Measurements from ENCODE around the gene ELMO1. TPM values are rescaled to one million over a fixed set of nuclear protein-coding genes. Genes with fewer than 3 reads are reported as not detected.
"Not testable (repeated sequence)": the region's sequence is repeated elsewhere in the genome, so short reads cannot be mapped to it uniquely, and the experiment has no call there.

ELMO1 gene
- total RNA-seq, 8 experiments from 2014 or later = 4.2 to 121 (median 40.0) TPM

DNA sequence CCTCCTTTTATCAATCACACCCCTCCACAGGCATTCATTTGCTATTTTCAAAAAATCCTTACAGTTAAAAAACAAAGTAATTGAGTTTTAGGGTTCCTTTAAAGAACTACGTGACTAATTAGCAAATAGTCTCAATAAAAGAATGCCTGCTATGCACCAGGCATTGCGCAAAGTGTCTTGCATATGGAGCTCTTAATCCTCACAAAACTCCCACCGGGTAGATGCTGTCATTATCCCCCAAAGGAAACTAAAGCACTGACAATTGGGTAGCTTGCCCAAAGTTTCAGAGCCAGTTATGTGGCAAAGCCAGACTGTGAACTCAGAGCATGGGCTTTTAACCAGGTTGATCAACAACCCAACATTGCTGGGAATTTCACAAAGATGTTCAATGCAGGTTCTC, 305.7 kb downstream of the ELMO1 start:
- peak in 1 of 8 experiments; percentile 24 for ATAC-seq (replicated peaks in 6 of 8)

GRCh38 chr7:37141742-37142141, 306.9 kb downstream of the ELMO1 start:
- no peak overlapping the region for H3K4me3 ChIP-seq
- H3K4me1 ChIP-seq (replicated peaks in 1 of 2) = peaks cover 2 to 20% of the 10 kb centered on the region in 2 donors
- no peak overlapping the region for H3K27ac ChIP-seq
- ATAC-seq (replicated peaks in 6 of 8) = no peak
- 59 to 100% (median 100%) methylated on average over 1 to 2 of the region's 2 CpGs for WGBS, 10 experiments
- in situ Hi-C loops (cut with MboI; ENCODE audit: low pct_unique_long_range_greater_than_20kb in 2 of 9, low sequenced_read_pairs in 9 of 9, unreplicated experiment in 9 of 9) = no loop called here

More for the DNA sequence above, 305.7 kb downstream of the ELMO1 start:
- WGBS, 10 experiments = 30 to 100% (median 59%) methylated on average over 1 to 3 of the region's 3 CpGs; no CpG with 5 or more reads in 2 of the 10 experiments
- Histone ChIP-seq H3K27ac (no peak overlapping the region), H3K4me3 (no peak overlapping the region), H3K4me1 (replicated peaks in 1 of 2) (peaks cover 2 to 20% of the 10 kb centered on the region in 2 donors)
- in situ Hi-C loops (cut with MboI; ENCODE audit: low pct_unique_long_range_greater_than_20kb in 2 of 9, low sequenced_read_pairs in 9 of 9, unreplicated experiment in 9 of 9) = no loop called here

- H3K4me3 ChIP-seq; H3K27ac ChIP-seq; in situ Hi-C loops (cut with MboI; ENCODE audit: low pct_unique_long_range_greater_than_20kb in 2 of 9, low sequenced_read_pairs in 9 of 9, unreplicated experiment in 9 of 9); H3K4me1 ChIP-seq (replicated peaks in 1 of 2): not testable (repeated sequence)
- ATAC-seq (replicated peaks in 6 of 8) = peak in 2 of 8 experiments; percentile 87 to 93
- WGBS, 10 experiments = 0 to 100% (median 60%) methylated on average over 1 of the region's 1 CpG; no CpG with 5 or more reads in 1 of the 10 experiments
These were observed 314.8 kb downstream of the ELMO1 start for GRCh38 chr7:37133902-37134301.

DNA sequence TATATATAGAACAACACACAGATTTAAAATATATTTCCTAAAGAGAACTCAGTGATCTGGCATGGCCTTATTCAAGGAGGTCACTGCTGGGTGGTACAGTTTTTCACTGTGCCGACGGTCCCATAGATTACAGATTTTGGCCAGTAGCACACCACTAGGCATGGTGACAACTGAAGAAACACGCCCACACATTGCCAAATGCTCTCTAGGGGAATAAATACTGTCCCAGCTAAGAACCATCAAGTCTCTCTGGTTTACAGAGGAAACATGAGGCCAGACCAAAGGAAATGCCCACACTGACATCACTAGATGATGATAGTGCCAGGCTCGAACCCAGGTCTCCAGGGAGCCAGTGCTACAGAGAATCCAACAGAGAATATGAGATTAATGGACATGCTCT, 316.8 kb downstream of the ELMO1 start:
- no peak for ATAC-seq (replicated peaks in 6 of 8)

DNA sequence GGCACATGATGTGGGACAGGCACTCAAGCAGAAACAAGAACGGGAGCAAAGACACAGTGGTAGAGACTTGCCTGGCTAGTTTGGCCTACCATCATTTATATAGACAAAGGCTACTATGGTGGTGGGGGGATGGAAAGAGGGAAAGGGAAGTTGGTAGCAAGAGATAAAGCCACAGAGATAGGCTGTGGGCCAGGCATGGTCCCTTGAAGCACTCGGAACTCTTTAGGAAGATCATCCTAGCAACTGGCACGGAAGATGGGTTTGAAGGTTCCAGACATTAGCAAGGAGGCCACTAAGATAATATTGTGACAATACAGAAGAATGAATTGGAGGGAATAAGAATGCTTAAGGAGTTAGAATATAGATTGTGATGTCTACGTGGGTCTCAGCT, 319.6 kb downstream of the ELMO1 start:
- in situ Hi-C loops (cut with MboI; ENCODE audit: low pct_unique_long_range_greater_than_20kb in 2 of 9, low sequenced_read_pairs in 9 of 9, unreplicated experiment in 9 of 9) = no loop called here
- no peak overlapping the region for H3K27ac ChIP-seq
- no peaks in the 10 kb centered on the region for H3K4me1 ChIP-seq (replicated peaks in 1 of 2)
- H3K4me3 ChIP-seq = no peak overlapping the region
- ATAC-seq (replicated peaks in 6 of 8) = no peak
- WGBS, 10 experiments = 36 to 100% (median 90%) methylated on average over 1 to 4 of the region's 4 CpGs; no CpG with 5 or more reads in 3 of the 10 experiments

More for the DNA sequence above, 316.8 kb downstream of the ELMO1 start:
- in situ Hi-C loops (cut with MboI; ENCODE audit: low pct_unique_long_range_greater_than_20kb in 2 of 9, low sequenced_read_pairs in 9 of 9, unreplicated experiment in 9 of 9) = no loop called here
- 0 to 100% (median 73%) methylated on average over 1 to 3 of the region's 4 CpGs; no CpG with 5 or more reads in 4 of the 10 experiments for WGBS, 10 experiments
- Histone ChIP-seq H3K4me3 (no peak overlapping the region), H3K27ac (no peak overlapping the region), H3K4me1 (replicated peaks in 1 of 2) (no peaks in the 10 kb centered on the region)

- Histone ChIP-seq H3K27ac (no peak overlapping the region), H3K4me1 (replicated peaks in 1 of 2) (no peaks in the 10 kb centered on the region), H3K4me3 (no peak overlapping the region)
- peak in 7 of 8 experiments; percentile 18 to 88 (median 70) for ATAC-seq (replicated peaks in 6 of 8)
- 0 to 83% (median 63%) methylated on average over 1 to 4 of the region's 4 CpGs; no CpG with 5 or more reads in 1 of the 10 experiments for WGBS, 10 experiments
- in situ Hi-C loops (cut with MboI; ENCODE audit: low pct_unique_long_range_greater_than_20kb in 2 of 9, low sequenced_read_pairs in 9 of 9, unreplicated experiment in 9 of 9) = no loop called here
These were observed 320.2 kb downstream of the ELMO1 start for GRCh38 chr7:37128327-37129034.

- in situ Hi-C loops (cut with MboI; ENCODE audit: low pct_unique_long_range_greater_than_20kb in 2 of 9, low sequenced_read_pairs in 9 of 9, unreplicated experiment in 9 of 9) = no loop called here
- 4 to 100% (median 88%) methylated on average over 1 to 2 of the region's 2 CpGs for WGBS, 10 experiments
- Histone ChIP-seq H3K4me1 (replicated peaks in 1 of 2) (peaks cover 4 to 8% of the 10 kb centered on the region in 2 donors), H3K4me3 (no peak overlapping the region), H3K27ac (no peak overlapping the region)
- ATAC-seq (replicated peaks in 6 of 8) = no peak
These were observed 329.3 kb downstream of the ELMO1 start for GRCh38 chr7:37119296-37119860.

DNA sequence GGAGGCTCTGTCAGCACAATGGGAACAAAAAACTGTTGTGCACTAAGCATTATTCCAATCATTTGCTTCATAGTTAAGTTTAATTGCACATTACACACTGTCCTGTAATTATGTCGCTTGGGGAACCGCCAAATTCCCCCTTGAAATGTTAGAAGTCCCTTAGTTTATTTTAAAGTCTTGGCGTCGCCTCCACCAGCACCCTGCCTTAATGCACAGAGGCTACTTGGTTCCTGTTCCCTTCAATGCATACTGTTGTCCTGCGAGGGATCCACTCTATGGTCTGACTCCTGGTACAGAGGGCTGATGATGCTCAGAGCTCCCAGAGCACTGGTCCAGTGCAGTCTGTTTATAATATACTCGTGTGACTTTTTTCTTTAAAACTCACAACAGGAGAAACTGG, 330.7 kb downstream of the ELMO1 start:
- Histone ChIP-seq H3K27ac (no peak overlapping the region), H3K4me3 (no peak overlapping the region), H3K4me1 (replicated peaks in 1 of 2) (peaks cover 4 to 8% of the 10 kb centered on the region in 2 donors)
- in situ Hi-C loops (cut with MboI; ENCODE audit: low pct_unique_long_range_greater_than_20kb in 2 of 9, low sequenced_read_pairs in 9 of 9, unreplicated experiment in 9 of 9) = no loop called here
- WGBS, 10 experiments = 13 to 100% (median 72%) methylated on average over 1 to 5 of the region's 6 CpGs
- peak in 1 of 8 experiments; percentile 27 for ATAC-seq (replicated peaks in 6 of 8)

- ATAC-seq (replicated peaks in 6 of 8) = peak in 2 of 8 experiments; percentile 47 to 50
- WGBS, 10 experiments = 11 to 80% (median 27%) methylated on average over 1 to 4 of the region's 4 CpGs; no CpG with 5 or more reads in 3 of the 10 experiments
- in situ Hi-C loops (cut with MboI; ENCODE audit: low pct_unique_long_range_greater_than_20kb in 2 of 9, low sequenced_read_pairs in 9 of 9, unreplicated experiment in 9 of 9) = no loop called here
- H3K27ac ChIP-seq = no peak overlapping the region
- H3K4me1 ChIP-seq (replicated peaks in 1 of 2) = peaks cover 4 to 8% of the 10 kb centered on the region in 2 donors
- no peak overlapping the region for H3K4me3 ChIP-seq
These were observed 331.4 kb downstream of the ELMO1 start for GRCh38 chr7:37117292-37117691.

- WGBS, 10 experiments = 60 to 100% (median 84%) methylated on average over 1 of the region's 1 CpG; no CpG with 5 or more reads in 2 of the 10 experiments
- no peak overlapping the region for H3K27ac ChIP-seq
- no peak for ATAC-seq (replicated peaks in 6 of 8)
- no peak overlapping the region for H3K4me3 ChIP-seq
- H3K4me1 ChIP-seq (replicated peaks in 1 of 2) = peaks cover 4 to 8% of the 10 kb centered on the region in 2 donors
- in situ Hi-C loops (cut with MboI; ENCODE audit: low pct_unique_long_range_greater_than_20kb in 2 of 9, low sequenced_read_pairs in 9 of 9, unreplicated experiment in 9 of 9) = no loop called here
These were observed 332.5 kb downstream of the ELMO1 start for GRCh38 chr7:37116093-37116701.

- H3K4me1 ChIP-seq (replicated peaks in 1 of 2) = peaks cover 15% of the 10 kb centered on the region in 2 donors
- no peak overlapping the region for H3K4me3 ChIP-seq
- peak in 5 of 8 experiments; percentile 5 to 67 (median 27) for ATAC-seq (replicated peaks in 6 of 8)
- 25 to 100% (median 82%) methylated on average over 1 to 5 of the region's 6 CpGs; no CpG with 5 or more reads in 2 of the 10 experiments for WGBS, 10 experiments
- no peak overlapping the region for H3K27ac ChIP-seq
- in situ Hi-C loops (cut with MboI; ENCODE audit: low pct_unique_long_range_greater_than_20kb in 2 of 9, low sequenced_read_pairs in 9 of 9, unreplicated experiment in 9 of 9) = no loop called here
These were observed 334.9 kb downstream of the ELMO1 start for GRCh38 chr7:37113661-37114355.

GRCh38 chr7:37112876-37113275, 335.8 kb downstream of the ELMO1 start:
- no peak overlapping the region for H3K27ac ChIP-seq
- 0 to 100% (median 69%) methylated on average over 1 to 3 of the region's 3 CpGs; no CpG with 5 or more reads in 4 of the 10 experiments for WGBS, 10 experiments
- ATAC-seq (replicated peaks in 6 of 8) = peak in 2 of 8 experiments; percentile 64 to 67
- in situ Hi-C loops (cut with MboI; ENCODE audit: low pct_unique_long_range_greater_than_20kb in 2 of 9, low sequenced_read_pairs in 9 of 9, unreplicated experiment in 9 of 9) = no loop called here
- no peak overlapping the region for H3K4me3 ChIP-seq
- peaks cover 22 to 23% of the 10 kb centered on the region in 2 donors for H3K4me1 ChIP-seq (replicated peaks in 1 of 2)

Measured in motor neuron (in vitro differentiated cells).